Stimulated activated CD8-positive, alpha-beta memory T cell treated with anti-CD3 and anti-CD28 coated beads, Interleukin-4, amount 100 ng/mL, for 1 hour (primary cell): ENCODE results near the gene ASPHD1.
A peak's percentile ranks its signal among the peaks of the same experiment; 100 is the strongest.
"Not testable (repeated sequence)": the region's sequence is repeated elsewhere in the genome, so short reads cannot be mapped to it uniquely, and the experiment has no call there.

Experiments
- DNase-seq, 2 donors: peaks; one replicate each; pipeline ENCODE4 v3.0.0-alpha.2; 2020; ENCODE audit warnings: low read depth in 2 of 2, low spot score in 1 of 2

The ASPHD1 gene

DNA sequence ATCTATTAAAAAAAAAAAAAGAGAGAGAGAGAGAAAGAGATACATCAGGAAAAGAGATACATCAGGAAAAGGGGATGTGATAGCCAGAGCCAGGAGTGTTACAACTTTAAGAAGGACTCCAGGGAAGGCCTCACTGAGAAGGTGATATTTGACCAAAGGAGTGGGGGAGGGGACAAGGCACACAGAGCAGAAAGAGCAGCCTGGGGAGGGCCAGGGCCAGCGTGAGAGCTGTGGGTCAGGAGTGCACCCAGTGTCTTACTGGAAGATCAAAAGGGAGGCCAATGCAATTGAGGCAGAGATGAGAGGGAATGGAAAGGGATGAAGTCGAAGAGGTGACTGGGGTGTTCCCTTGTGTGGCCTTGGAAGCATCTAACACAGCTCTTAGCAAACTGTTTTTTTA lies 7.7 kb downstream of the ASPHD1 start:
- DNase-seq: no peak

DNA sequence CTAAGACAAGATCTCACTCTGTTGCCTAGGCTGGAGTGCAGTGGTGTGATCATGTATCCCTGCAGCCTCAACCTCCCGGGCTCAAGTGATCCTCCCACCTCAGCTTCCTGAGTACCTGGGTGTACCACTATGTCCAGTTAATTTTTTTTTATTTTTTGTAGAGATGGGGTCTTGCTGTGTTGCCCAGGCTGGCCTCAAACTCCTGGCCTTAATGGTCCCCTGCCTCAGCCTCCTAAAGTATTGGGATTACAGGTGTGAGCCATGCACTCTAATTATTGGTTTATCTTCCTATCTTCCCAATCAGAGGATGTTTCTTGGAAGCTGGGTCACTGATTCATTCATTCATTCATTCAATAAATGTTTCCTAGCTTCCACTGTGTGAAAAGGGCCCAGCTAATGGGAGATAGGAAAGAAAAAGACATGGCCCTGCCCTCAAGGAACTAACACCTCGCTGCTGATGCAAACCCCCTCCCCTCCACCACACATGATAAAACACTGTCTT lies 8.5 kb downstream of the ASPHD1 start:
- DNase-seq: no peak

DNA sequence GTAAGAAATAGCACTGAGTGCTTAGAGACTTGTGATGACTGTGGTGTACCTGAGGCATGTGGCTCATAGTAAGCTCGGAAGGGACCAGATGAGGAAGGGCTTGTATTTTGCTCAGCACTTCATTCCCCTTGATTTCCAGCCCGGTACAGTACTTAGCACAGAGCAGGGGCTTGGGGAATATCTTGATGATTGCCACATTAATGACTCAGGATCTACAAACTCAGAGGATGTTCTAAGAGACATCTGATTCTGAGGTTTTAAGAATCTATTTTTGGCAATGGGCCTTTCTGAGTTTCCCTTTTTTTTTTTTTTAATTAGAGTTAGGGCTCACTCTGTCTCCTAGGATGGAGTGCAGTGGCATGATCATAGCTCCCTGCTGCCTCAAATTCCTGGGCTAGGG lies 9.1 kb downstream of the ASPHD1 start:
- no peak for DNase-seq

DNA sequence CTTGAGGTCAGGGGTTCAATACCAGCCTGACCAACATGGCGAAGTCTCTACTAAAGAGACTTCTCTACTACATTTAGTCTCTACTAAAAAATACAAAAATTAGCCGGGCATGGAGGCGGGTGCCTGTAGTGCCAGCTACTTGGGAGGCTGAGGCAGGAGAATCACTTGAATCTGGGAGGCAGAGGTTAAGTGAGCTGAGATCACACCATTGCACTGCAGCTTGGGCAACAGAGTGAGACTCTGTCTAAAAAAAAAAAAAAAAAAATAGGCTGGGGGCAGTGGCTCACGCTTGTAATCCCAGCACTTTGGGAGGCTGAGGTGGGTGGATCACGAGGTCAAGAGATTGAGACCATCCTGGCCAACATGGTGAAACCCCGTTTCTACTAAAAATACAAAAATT lies 9.6 kb downstream of the ASPHD1 start:
- DNase-seq: not testable (repeated sequence)

DNA sequence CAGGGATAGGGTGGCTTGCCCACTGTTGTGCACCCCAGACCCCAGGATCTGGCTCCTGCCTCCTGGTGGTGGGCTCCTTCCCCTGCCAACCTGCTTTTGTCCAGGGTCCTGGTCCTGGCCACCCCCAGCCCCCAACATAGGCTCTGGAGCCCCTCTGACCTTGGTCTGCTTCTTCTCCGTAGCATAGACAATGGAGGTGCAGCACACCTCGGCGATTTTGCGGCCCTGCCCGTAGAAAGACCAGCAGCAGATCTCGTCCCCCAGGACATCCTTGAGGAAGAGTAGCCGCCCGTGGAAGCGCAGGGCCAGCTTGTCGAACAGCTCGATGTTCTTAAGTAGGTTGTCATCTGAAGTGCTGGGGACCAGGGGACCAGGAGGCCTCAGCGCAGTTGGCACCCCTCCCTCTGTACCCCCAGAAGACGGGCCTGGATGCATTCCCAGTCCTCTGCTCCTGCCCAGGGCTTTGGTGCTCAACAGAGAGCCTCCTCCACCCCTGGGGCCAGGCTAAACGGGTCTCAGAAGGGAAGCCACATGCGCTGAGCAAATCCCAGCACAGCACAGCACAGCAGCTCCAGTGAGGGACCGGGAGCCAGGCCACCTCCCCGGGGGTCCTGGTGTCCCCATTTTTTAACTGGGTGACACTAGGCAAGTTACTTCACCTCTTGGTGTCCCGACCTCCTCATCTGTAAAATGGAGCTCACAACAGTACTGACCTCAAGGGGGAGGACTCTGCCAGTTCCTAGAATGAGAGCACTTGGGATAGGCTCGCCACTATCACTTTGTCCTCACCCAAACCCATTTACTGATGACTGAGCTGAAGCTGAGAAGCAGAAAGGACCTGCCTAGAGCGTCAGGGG lies 10.8 kb downstream of the ASPHD1 start:
- no peak for DNase-seq

DNA sequence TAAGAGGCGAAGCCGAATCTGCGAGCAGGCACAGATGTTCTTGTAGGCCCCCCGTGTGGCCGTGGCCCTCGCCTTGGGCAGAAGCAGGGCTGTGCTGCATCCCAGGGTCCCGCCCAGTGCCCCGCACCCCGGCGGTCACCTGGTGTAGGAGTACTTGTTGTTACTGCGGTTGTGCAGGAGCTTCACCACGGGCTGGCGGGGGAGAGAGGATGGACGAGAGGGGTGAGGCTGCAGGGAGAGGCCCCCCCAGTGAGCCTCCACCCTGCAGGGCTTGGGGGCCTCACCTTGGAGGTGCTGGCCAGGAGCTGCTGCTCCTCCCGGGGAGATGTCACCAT lies 11.4 kb downstream of the ASPHD1 start:
- DNase-seq: no peak

DNA sequence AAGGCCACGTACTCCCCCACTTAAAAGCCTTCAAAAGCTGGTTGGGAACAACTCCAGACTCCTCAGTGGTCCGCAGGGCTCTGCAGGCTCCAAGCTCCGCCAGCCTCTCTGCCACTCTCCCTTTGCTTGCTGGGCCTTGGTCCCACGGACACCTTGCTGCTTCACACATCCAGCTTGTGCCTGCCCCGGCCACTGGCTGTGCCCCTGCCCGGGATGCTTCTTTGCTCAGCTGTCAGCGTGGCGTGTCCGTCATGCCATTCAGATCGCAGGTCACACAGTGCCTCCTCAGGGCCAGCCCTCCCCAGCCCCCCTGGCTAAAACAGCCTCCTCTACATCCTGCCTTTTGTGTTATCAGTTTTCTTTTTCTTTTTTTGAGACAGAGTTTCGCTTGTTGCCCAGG lies 11.8 kb downstream of the ASPHD1 start:
- DNase-seq: no peak

DNA sequence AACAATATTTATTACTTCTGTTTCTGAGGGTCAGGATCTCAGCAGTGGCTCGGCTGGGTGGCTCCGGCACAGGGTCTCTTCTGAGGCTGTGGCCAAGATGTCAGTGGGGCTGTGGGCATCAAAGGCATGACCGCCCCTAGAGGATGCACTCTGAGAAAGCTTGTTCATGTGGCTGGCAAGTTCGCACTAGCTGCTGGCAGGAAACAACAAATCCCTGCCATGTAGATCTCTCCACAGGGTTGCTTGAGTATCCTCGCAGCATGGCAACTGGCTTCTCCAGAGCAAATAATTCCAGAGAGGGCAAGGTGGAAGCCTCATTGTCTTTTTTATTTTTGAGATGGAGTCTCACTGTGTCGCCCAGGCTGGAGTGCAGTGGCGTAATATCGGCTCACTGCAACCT lies 13.2 kb downstream of the ASPHD1 start:
- DNase-seq: no peak

DNA sequence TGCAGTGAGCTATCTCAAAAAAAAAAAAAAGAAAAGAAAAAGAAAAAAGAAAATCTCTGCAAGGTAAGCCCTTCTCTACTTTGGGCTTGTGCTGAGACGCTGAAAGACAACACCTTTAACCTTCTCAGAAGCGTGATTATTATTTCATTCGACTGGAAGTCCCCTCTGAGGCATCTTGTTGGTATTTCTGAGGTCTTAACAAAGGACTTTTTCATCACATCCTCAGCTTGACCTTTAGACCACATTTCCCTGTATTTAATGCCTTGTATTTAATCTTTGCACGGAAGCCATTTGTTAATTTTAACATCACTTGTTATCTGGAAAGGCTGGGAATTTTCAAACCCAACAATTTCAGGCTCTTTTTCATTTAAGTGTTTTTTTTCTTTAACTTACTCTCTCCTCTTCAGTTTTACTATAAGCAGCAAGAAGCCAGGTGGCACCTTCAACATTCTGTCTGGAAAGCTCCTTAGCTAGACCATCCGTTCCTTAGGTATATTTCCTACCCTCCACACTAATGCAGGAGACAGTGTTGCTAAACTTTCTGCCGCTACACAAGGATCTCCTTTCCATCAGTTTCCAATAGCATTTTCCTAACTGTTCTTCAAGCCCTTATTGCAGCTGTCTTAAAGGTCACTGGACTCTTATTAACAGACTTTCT lies 15.4 kb downstream of the ASPHD1 start:
- no peak for DNase-seq

DNA sequence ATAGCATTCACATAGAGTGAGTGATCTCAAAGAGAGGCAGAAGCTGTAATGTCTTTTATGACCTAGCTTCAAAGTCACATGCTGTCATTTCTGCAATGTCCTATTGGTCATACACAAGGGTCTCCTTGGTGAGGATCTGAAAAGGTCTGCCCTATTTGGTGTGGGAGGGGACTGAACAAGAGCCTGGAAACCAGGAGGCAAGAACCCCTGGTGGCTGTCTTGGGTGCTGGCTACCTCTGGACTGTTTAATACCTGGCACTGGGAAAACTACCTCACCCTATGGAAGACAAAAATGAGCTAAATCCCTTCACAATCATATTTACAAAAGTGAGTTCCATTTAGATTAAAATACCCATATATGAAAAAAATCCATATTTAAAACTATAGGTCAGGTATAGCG lies 16.7 kb downstream of the ASPHD1 start:
- DNase-seq: no peak

DNA sequence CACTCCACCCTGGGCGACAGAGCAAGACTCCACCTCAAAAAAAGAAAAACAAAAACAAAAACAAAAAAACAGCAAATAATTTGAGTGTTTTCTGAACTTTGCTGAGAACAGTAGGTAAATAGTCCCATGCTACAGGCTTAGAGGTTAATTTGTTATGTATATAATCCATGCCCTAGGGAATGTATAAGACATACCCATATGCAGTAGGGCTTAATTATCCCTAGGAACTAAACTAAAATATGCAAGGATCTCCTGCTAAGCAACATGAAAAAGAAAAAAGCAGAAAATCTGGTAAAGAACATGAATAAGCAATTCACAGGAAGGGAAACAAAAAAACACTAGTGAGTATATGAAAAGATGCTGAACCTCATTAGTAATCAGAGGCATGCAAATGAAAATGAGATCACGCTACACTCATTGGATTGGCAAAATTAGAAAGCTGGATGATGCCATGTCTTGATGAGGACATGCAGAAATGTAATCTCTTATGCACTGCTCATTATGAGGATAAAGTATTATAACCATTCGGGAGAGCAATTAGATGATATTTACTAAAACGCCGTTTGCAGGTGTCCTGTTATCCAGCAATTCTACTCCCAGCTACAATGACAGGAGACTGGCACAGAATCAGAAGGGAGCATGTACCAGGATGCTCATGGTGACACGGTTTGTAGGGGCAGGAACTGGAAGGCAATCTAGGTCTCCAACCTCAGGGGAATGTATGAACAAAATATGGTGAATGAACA lies 20.2 kb downstream of the ASPHD1 start:
- no peak for DNase-seq

DNA sequence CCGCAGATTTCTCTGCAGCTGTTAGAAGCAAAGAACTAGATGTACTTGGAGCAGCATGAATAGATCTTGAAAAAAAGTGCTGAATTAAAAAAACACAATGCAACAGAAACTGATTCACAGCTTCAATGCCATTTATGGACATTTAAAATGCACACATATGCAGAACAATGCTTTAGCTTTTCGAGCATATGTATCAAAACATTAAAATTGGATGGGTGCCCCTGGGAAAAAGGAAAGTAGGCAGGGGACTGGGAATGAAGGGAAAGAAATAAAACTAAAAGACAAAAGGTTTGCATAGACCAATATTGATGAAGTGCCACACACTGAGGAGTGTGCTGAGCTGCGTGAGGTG lies 20.7 kb downstream of the ASPHD1 start:
- no peak for DNase-seq

DNA sequence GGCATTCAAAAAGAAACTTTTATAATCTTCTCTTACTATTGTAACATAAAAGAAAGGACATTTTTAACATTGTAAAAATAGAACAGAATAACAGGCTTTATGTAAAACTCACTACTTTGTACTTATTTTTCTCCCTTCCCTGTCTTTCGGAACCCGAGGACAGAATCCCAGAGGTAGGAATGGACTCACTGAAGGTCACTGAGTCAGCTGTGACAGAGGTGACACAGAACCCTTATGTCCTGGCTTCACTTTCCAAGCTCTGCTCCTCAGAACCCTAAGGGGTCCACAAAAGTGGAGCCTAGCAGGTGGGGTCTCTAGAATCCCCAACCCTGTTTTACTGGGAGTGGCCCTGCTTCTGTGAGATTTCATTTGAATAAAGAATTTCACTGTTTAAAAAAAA lies 22.0 kb downstream of the ASPHD1 start:
- no peak for DNase-seq

DNA sequence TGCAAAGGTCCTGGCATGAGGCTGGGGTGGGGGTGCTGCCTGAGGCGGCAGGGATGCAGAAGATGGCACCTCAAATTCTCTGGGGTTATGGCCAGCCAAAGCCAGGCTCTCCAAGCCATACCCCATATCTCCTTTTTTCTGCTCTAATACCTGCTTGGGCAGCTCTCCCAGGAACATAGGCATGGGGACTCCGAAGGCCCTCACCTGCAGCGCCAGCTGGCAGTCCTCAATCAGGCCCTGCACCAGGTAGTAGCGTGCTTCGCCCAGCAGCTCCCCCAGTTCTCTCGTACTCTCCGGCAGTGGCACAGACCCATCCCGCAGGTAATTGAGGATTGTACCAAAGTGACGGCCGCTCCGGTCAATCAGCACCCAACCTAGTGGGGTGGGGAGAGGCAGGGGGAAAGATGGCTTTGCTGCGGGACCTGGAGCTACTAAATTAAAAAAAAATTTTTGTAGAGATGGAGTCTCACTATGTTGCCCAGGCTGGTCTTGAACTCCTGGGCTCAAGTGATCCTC lies 22.8 kb downstream of the ASPHD1 start:
- DNase-seq: no peak

DNA sequence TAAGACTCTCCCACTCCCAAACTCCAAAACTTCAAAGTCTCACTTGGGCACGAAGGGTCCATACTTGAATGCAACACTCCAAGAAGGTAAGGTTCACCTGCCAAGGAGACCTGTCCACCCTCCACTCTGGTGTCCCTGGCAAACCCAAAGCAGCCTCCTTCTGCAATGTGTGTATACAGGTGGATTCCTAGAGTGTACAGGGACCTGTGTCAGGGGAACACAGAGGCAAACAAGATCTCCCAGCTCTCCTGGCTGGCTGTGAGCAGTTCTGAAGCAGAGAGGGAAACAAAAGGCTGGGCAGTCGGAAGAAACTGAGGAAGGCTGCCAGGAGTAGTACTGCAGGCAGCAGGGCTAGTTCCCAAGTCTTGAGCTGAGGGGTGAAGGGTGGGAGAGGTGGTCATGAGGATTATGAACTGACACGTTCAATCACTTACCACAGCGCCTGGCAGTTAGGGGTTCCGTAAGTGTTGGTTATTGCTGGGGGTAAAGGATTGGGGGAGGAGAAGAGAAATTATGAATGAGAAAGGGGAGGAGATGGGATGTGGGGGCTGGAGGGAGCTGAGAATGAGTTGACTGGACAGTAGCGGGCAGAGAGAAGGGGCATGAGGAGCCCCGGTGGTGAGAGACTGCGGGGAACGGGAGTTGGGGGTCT lies 24.9 kb downstream of the ASPHD1 start:
- no peak for DNase-seq

DNA sequence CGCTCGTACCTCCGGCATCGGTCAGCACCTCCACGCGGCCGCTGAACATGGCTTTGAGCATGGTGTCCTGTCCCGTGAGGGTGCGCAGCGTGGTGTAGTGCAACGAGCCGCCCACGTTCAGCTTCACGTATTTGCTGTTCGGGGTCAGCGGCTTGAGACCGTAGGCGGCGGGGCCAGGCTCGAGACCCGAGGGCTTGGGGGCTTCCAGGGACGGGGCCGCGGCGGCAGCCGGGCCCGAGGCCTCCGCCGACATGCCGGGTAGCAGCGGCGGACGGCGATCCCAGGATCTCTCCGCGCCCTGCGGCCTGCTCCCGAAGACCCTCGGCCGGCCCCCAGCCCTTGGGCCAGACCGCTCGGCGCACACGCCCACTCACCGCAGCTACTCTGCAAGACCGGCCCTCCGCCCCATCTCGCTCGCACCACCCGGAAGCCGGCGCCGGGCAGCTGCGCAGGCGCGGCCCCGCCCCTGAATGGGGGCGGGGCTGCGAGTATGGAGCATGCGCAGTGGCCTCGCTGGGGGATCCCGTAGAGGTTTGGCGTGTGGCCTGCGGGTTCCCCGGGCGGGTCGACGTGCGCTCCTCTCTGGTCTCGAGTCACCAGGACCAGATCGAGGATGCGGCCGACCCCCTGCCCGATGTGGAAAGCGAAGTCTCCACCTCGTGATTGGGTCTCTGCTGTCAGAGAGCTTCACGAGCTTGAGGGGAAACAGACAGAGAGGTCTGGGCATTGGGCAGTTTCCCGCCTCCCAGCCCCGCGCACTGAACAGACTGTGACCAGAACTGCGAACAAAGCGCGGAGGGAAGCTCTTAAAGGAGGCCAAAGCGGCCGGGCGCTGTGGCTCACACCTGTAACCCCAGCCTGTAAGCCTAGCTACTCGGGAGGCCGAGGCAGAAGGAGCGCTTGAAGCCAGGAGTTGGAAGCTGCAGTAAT lies 25.8 kb downstream of the ASPHD1 start, which contains the start of gene KCTD13:
TSS of gene KCTD13 (minus strand) at position 446 of the 930 bp plus-strand sequence. CDS start at position 253, 193 bp downstream.
- DNase-seq: peak; percentile 75 to 83

DNA sequence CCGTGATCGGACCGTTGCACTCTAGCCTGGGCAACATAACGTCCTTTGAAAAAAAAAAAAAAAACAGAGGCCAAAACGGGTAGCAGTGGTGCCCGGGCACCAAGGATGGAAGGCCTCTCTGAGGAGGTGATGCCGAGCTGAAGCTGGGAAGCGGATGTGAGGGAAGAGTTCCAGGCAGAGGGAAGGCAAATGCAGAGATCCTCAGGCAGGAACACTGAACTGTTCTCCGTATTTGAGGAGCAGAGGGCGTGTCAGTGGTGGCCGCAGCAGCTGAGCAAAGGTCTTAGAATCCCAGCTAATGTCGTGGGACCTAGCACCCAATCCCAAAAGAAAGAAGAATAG lies 26.4 kb downstream of the ASPHD1 start:
- DNase-seq: no peak

DNA sequence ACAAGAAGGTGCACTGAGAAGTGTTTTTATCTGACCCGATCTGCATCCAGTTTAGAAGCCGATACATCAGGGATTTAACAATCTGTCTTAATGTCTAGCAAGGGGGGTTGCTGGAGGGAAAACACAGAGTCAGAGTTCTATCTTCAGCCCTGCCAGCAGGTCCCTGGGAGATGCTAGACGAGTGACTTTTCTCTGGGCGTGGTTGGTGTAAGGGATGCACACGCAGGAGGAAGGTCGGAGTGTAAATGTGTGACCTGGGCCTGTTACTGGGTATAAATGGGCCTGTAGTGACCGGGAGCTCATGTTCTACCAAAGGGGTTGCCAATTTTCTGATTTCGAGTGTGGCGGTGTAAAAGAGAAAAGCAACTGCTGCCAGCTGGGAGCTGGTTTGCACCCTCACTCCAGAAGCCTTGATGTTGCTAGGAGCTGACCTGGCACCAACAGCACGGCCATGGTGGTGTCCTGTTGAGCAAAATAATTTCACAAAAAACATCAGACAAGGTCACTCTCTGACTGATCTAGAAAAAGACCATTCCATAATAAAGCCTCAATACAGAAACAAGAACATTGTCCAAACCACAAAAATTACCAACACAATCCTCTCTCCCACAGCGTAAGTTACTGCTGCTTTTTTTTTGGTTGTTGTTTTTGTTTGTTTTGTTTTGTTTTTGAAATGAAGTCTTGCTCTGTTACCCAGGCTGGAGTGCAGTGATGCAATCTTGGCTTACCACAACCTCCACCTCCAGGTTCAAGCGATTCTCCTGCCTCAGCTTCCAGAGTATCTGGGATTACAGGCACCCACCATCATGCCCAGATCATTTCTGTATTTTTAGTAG lies 27.0 kb downstream of the ASPHD1 start:
- DNase-seq: no peak

DNA sequence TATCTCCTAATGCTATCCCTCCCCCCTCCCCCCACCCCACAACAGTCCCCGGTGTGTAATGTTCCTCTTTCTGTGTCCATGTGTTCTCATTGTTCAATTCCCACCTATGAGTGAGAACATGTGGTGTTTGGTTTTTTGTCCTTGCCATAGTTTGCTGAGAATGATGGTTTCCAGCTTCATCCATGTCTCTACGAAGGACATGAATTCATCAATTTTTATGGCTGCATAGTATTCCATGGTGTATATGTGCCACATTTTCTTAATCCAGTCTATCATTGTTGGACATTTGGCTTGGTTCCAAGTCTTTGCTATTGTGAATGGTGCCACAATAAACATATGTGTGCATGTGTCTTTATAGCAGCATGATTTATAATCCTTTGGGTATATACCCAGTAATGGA lies 31.5 kb downstream of the ASPHD1 start:
- DNase-seq: not testable (repeated sequence)
